ENCODE results near the gene SEMA3B.

Gene SEMA3B

GRCh38 chr3:50316657-50317242 is 47.8 kb downstream of the SEMA3B start:
- H3K4me3 ChIP-seq (ENCODE audit: low read depth, low read length): no peak overlapping the region
- peaks cover 7% of the 10 kb centered on the region; the same call in 1 of the 2 replicates for H3K4me1 ChIP-seq (ENCODE audit: control insufficient read depth, insufficient read depth, low read length)
- no peaks in the 10 kb centered on the region for H3K9me3 ChIP-seq (ENCODE audit: control insufficient read depth, insufficient read depth, low read depth, low read length)
- POLR2A ChIA-PET: interaction anchor here (0.5 to 3.6 kb wide), 6 partner anchors 11 to 52 kb away, joined by 3 to 12 read pairs (median 10); partner anchors contain the start of genes HYAL3, IFRD2, NAA80 and TUSC2
- CTCF ChIA-PET: interaction anchor here (1.0 kb wide), 1 partner anchor 18 kb away, joined by 7 read pairs; the partner anchor contains the start of genes HYAL3 and NAA80
- peaks cover 0 to 38% of the 10 kb centered on the region in 2 experiments; a peak in 1 of 3 replicates for H3K36me3 ChIP-seq (ENCODE audit: control insufficient read depth in 2 of 2, insufficient read depth in 1 of 2, low read length in 2 of 2)
- no peak overlapping the region for H3K27ac ChIP-seq (ENCODE audit: extremely low read depth, low read depth, low read length)
- TF ChIP-seq EGR2 (tag by site-specific recombination; IDR thresholded peaks at IDR 0.05; ENCODE audit: low read depth) (peak; percentile 94), ZNF792 (tag by site-specific recombination; IDR thresholded peaks at IDR 0.05) (no peak), ZNF837 (tag by site-specific recombination; IDR thresholded peaks at IDR 0.05) (no peak), ZNF626 (tag by site-specific recombination; IDR thresholded peaks at IDR 0.05) (no peak), ZNF148 (tag by site-specific recombination; IDR thresholded peaks at IDR 0.05; ENCODE audit: borderline replicate concordance) (no peak), ZNF174 (tag by site-specific recombination; IDR thresholded peaks at IDR 0.05) (no peak), ZNF266 (tag by site-specific recombination; IDR thresholded peaks at IDR 0.05; ENCODE audit: low read depth) (no peak), ZNF658 (tag by site-specific recombination; IDR thresholded peaks at IDR 0.05) (no peak), ZNF324 (tag by site-specific recombination; IDR thresholded peaks at IDR 0.05) (no peak; the same call in 1 of the 2 replicates), ZNF677 (tag by site-specific recombination; IDR thresholded peaks at IDR 0.05) (no peak), ZNF426 (tag by site-specific recombination; IDR thresholded peaks at IDR 0.05) (no peak), ZNF37A (tag by site-specific recombination; IDR thresholded peaks at IDR 0.05) (no peak), ZNF664 (tag by site-specific recombination; IDR thresholded peaks at IDR 0.05) (no peak), ZNF776 (tag by site-specific recombination; IDR thresholded peaks at IDR 0.05; ENCODE audit: borderline replicate concordance) (no peak), ATF2 (tag by site-specific recombination; IDR thresholded peaks at IDR 0.05; ENCODE audit: low read depth) (no peak), ZNF585B (tag by site-specific recombination; IDR thresholded peaks at IDR 0.05) (no peak), ZNF2 (tag by site-specific recombination; IDR thresholded peaks at IDR 0.05) (no peak), KLF17 (tag by site-specific recombination; IDR thresholded peaks at IDR 0.05) (peak; percentile 87), ZNF555 (tag by site-specific recombination; conservative IDR thresholded peaks at IDR 0.05) (no peak), ZFP3 (tag by site-specific recombination; IDR thresholded peaks at IDR 0.05; ENCODE audit: low read depth) (no peak), ZSCAN23 (tag by site-specific recombination; IDR thresholded peaks at IDR 0.05) (no peak), ZNF571 (tag by site-specific recombination; IDR thresholded peaks at IDR 0.05) (no peak), ZNF791 (tag by site-specific recombination; IDR thresholded peaks at IDR 0.05) (no peak), ZNF404 (tag by site-specific recombination; IDR thresholded peaks at IDR 0.05) (no peak), ZFP69B (tag by site-specific recombination; IDR thresholded peaks at IDR 0.05) (no peak), ZBTB48 (tag by site-specific recombination; IDR thresholded peaks at IDR 0.05) (no peak; the same call in 1 of the 2 replicates), ZNF132 (tag by site-specific recombination; IDR thresholded peaks at IDR 0.05; ENCODE audit: borderline replicate concordance) (no peak)
- TF ChIP-seq, protein P1, sequence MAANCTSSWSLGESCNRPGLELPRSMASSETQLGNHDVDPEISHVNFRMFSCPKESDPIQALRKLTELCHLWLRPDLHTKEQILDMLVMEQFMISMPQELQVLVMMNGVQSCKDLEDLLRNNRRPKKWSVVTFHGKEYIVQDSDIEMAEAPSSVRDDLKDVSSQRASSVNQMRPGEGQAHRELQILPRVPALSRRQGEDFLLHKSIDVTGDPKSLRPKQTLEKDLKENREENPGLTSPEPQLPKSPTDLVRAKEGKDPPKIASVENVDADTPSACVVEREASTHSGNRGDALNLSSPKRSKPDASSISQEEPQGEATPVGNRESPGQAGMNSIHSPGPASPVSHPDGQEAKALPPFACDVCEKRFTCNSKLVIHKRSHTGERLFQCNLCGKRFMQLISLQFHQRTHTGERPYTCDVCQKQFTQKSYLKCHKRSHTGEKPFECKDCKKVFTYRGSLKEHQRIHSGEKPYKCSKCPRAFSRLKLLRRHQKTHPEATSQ (tag by site-specific recombination; IDR thresholded peaks at IDR 0.05): no peak
- TF ChIP-seq, protein P2, sequence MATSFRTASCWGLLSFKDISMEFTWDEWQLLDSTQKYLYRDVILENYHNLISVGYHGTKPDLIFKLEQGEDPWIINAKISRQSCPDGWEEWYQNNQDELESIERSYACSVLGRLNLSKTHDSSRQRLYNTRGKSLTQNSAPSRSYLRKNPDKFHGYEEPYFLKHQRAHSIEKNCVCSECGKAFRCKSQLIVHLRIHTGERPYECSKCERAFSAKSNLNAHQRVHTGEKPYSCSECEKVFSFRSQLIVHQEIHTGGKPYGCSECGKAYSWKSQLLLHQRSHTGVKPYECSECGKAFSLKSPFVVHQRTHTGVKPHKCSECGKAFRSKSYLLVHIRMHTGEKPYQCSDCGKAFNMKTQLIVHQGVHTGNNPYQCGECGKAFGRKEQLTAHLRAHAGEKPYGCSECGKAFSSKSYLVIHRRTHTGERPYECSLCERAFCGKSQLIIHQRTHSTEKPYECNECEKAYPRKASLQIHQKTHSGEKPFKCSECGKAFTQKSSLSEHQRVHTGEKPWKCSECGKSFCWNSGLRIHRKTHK (tag by site-specific recombination; IDR thresholded peaks at IDR 0.05): no peak
- TF ChIP-seq, protein P3, sequence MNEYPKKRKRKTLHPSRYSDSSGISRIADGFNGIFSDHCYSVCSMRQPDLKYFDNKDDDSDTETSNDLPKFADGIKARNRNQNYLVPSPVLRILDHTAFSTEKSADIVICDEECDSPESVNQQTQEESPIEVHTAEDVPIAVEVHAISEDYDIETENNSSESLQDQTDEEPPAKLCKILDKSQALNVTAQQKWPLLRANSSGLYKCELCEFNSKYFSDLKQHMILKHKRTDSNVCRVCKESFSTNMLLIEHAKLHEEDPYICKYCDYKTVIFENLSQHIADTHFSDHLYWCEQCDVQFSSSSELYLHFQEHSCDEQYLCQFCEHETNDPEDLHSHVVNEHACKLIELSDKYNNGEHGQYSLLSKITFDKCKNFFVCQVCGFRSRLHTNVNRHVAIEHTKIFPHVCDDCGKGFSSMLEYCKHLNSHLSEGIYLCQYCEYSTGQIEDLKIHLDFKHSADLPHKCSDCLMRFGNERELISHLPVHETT (tag by site-specific recombination; IDR thresholded peaks at IDR 0.05): no peak
